GM10847 (cell line): Measurements from ENCODE around the gene VPREB3.
A peak's percentile ranks its signal among the peaks of the same experiment; 100 is the strongest.

ENCODE experiments used
- POLR2A ChIP-seq: IDR thresholded peaks from 2 replicates; pipeline ENCODE4 v1.6.1; 2011; ENCODE audit not compliant: insufficient read length; ENCODE audit errors: extremely low read depth

Gene VPREB3

DNA sequence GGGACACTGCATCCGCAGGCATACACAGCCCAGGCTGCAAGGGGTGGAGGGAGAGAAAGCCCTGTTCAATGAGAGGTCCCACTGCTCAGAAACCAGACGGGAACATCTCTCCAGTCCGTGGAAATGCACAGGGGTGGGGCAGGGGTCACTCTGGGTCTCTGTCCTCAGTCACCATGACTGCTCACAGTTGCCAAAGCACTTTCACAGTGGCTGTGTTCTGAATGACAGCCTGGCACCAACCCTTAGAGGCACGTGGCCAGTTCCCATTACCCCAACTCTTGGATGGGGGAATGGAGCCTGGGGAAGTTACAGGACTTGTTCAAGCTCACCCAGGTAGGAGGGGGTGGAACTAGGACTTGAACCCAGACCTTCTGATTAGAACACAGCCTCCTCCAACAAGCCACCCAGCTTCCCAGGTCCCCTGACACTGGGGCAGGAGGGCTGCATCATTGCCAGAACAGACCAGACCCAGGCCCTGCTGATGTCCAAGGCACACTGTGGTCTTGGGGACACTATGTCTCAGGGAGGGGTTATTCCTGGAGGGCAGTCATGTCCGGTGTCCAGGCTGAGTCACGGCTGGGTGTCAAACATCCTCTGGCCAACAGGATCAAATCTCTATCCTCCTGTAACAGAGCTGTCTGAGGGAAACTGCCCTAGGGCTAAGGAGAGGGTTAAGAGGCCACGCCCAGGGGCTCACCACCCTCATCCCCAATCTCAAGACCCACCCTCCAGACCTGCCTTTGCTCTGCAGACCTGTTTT lies 11.5 kb downstream of the VPREB3 start:
- no peak for TF ChIP-seq POLR2A

DNA sequence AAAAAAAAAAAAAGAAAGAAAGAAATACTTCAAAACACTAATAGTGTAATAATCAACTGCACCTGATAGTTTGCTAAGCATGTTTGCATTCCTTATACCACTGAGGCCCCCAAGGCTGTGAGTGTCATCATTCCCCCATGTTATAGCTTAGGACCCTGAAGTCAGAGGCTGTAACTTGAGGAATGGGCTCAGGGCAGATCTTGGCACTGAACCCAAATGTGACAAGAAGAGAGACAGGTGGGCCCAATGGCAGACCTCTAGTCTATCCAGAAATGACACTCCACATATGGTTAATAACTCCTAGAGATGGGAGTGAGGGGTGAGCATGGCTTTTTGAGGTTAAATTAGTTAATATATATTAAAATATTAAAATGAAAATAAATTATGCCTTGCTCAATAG lies 16.5 kb downstream of the VPREB3 start:
- no peak for TF ChIP-seq POLR2A

DNA sequence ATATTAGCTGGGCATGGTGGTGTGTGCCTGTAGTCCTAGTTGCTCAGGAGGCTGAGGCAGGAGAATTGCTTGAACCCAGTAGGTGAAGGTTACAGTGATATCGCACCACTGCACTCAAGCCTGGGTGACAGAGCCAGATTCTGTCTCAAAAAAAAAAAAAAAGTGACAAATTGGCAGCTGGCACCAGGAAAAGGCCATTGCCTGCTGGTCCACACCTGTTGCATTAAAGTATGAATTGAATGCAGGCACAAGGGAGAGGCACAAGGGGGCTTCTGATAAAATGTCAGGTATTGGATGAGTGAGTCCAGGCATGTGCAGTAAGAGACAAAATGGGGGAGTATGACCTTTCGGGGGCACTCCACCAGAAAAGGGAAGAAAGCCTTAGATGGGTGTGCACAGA lies 31.5 kb downstream of the VPREB3 start:
- TF ChIP-seq POLR2A, result no peak

DNA sequence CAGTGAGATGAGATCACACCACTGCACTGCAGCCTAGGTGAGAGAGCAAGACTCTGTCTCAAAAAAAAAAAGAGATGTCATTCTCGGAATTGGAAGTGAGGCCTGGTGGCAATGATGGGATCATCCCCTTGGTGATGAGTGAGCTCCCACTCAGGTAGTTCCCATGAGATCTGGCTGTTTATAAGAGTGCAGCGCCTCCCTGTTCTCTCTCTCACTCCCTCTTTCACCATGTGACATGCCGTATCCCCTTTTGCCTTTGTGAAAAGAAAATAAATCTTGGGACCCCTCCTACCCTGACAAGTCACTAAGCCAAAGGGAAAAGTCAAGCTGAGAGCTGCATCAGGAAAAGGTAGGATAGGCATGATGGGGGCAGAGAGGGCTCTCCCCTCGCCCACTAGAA lies 32.1 kb downstream of the VPREB3 start:
- no peak for TF ChIP-seq POLR2A

DNA sequence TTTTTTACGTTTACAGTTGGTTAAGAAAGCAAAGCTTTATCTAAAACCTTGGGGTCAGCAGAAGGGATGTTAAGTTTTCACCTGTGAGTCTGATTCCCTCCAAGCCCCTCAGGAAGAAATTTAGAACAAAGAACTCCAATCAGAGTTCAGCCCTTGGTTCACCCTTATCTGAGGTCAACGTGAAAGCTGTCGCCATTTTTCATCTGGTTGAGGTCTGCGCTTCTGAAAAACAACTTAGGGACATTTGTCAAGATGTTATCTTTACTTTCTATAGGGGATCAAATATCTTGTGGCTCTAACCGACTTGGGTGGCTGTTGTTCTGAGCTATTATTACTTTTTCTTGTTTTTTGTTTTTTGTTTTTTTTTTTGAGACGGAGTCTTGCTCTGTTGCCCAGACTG lies 33.4 kb downstream of the VPREB3 start:
- no peak for TF ChIP-seq POLR2A

DNA sequence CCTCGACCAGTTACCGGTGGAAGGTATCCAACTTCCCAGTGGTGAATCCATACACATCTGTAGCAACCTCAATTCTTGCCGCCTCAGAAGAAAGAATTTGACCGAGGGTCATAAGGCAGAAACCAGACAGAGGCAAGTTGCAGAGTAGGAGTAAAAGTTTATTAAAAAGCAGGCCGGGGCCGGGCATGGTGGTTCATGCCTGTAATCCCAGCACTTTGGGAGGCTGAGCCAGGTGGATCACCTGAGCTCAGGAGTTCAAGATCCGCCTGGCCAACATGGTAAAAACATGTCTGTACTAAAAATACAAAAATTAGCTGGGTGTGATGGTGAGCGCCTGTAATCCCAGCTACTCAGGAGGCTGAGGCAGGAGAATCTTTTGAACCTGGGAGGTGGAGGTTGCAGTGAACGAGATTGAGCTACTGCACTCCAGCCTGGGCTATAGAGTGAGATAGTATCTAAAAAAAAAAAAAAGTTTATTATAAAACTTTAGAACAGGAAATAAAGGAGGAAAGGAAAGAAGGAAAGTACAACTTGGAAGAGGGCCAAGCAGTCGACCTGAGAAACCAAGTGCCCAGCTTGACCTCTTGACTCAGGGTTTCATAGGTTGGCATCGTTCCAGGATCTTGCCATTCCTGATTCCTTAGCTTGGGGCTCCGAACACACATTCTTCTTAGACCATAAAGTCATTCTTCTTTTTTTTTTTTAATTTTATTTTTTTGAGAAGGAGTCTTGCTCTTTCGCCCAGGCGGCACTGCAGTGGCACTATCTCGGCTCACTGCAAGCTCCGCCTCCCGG lies 35.7 kb downstream of the VPREB3 start:
- TF ChIP-seq POLR2A, result no peak

DNA sequence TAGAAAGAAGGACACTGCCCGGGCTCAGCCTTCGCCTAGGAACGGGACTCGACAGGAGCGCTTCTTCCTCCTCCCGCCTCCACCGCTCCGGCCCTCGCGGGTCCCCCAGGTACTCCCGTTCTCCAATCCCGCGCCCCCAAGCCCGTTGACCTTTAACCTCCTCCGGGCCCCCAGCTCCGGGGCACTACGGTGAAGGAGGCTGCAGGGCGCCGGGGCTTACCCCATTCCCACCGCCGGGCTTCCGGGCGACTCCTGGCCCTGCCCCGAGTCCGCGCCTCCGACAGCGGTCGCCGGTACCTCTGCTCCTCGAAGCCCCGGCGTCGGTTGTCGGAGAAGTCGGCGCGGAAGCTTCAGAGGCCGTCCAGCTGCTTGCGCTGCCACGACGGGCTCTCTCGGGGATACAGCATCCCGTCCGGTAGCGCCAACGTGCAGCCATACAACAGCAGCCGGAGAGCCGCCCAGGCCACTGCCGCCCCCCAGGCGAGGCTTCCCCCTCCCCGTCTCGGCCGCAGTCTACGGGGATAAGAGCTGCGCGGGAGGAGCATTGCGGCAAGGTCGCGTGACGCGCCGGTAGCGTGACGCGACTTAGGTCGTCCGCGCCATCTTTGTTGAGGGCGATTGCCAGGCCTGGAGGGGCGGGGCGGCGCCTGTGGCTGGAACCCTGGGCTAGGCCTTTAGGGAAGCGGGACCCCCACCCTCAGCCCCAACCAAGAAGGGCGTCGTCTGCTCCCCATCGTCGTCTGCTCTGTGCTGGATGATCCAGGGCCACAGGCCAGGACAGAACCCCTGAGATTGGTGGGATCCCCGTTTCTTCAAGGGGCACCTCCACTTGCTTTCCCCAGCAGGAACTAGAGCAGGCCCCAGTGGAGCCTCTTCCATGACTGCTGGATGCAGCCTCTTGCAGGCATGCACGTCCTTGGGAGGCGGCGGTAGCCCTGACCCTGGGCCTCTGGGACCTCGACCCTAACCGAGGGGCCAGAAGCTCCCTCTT lies 37.1 kb downstream of the VPREB3 start:
- TF ChIP-seq POLR2A, result peak; percentile 84

DNA sequence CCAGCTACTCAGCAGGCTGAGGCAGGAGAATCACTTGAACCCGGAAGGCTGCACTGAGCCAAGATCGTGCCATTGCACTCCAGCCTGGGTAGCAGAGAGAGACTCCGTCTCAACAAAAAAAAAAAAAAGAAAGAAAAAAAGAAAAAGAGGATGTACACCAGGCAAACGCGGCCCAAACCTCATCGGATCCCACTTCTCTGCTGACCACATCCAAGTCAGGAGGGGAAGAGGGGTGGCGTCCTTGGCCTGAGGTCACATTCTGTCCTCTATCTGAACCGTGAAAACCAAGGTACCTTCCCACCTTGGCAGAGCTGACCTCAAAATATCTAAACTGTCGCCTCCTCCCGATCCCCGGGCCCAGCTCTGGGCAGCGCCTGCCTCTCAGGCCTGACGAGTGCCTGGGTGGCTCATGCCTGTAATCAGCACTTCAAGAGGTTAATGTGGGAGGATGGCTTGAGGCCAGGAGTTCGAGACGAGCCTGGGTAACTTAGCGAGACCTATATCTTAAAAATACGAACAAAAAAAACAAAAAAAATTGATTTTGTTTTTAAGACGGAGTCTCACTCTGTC lies 38.3 kb downstream of the VPREB3 start:
- TF ChIP-seq POLR2A, result no peak

DNA sequence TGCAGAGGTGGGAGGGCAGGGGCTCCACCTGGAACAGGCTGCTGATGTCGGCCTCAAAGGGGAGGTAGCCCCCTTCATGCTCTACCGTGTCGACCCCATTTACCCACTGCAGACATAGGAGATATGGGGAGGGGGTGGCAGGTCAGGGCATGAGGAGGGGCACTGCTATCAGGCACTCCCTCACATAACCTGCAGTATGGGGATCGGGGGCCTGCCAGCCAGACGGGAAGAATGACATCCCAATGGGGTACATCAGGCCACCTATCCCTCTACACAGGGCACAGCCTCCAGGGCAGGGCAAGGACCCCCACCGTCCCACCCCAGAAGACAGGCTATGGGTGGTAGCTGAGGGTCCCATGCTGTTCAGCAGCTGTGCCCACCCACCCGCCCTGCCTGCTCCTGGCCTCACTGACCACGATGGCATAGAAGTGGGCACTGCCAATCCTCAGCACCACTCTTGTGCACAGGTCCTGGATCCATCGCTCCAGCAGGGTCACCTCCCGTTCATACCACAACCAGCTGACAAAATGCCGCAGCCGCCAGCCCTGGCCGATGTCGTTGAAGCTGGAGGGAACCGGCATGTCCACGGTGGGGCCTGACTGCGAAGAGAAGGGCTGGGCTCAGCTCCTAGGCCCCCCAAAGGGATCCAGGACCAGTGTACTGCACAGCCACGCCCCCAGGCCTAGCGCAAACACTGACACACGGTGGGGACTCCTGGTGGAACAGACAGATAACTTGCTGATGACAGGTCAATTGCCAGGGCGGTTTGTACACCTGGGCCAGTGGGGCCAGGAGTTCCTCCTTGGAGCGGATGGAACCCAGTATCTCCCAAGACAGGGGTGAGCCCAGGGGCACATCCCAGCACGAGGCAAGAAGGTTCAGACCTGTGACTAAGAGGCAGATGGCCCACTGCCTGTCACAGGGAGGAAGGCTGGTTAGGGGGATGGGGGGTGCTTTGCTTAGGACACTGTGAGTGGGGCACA lies 39.3 kb downstream of the VPREB3 start:
- TF ChIP-seq POLR2A, result no peak

DNA sequence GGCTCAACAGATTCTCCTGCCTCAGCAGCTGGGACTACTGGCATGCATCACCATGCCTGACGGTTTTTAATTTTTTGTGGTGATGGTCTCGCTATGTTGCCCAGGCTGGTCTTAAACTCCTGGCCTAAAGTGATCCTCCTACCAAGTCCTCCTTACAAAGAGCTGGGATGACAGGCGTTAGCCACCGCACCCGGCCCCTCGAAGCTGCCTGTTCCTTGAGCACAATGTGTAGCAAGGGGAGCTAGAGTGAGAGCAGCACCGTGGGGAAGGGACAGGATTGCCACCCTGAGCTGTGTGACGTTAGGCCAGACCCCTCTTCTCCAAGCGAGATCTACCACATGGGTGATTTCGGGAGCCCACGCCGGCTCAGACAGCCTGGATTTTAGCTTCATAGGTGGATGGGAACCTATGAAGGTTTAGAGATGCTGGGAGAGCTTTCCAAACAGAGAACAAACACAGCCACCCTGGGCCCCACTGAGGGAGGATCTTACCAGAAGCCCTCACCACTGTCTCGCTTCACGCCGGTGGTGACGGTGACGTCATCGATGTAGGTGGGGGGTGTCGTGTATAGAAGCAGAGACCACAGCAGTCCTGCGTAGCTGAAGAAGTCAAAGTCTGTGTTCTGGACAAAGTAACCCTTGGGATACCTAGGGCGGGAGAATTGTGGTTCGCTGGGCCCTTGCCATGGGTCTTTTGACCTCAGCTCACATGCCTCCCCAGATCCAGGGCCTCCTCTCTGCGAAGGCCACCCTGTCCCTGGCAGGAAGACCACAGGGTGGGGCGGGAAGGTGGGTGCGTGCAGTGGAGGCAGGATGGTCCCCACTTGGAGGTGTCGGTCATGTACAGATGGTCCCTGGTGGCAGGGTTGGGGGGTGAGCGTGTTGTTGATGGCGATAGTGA lies 40.3 kb downstream of the VPREB3 start:
- no peak for TF ChIP-seq POLR2A

DNA sequence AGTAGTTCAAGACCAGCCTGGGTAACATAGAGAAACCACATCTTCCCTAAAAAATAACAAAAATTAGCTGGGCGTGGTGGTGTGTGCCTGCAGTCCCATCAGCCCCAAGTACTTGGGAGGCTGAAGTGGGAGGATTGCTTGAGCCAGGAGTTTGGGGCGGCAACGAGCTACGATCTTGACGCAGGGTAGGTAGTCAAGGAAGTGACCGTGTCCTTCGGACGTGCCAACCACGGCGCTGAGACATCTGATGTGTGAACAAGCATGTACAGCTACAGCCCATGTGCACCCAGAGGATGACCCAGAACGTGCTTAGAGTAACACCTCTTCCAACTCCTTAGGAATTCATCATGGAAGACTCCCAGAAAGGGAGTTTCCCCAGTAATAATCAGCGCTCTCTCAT lies 42.0 kb downstream of the VPREB3 start:
- no peak for TF ChIP-seq POLR2A

DNA sequence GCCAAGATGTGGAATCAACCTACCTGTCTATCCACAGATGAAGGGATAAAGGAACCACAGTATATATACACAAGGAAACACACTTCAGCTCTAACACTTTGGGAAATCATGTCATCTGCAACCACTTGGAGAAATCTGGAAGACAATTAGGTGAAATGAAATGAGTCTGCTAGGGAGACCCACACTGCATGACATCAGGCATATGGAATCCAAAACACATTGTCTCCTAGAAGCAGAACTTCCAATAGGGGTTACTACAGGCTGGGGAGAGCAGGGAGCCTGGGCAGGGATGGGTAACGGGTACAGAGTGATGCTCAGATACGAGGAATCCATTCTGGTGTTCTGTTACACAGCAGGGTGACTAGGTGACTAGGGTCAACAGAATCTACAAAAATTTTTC lies 45.1 kb downstream of the VPREB3 start:
- no peak for TF ChIP-seq POLR2A

DNA sequence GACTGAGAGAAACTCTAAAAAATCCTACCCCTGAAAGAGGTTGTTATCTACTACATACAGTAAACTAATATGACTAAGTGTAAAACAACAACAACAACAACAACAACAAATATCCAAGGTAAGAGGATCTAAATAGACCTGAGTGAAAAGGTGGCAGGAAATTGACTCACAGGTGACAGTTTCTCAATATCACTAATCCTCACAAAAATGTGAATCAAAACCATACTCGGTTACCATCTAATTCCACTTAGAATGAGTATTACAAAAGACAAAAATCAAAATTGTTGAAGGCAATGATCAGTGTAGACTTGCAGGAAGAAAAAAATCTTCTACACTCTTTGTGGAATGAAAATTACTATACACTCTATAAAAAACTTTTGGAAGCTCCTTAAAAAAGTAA lies 46.0 kb downstream of the VPREB3 start:
- no peak for TF ChIP-seq POLR2A
